Measurements from ENCODE around the gene FAM13A. TPM values are rescaled to one million over a fixed set of nuclear protein-coding genes. Genes with fewer than 3 reads are reported as not detected.

The FAM13A gene
- total and polyA plus RNA-seq, 2 of the 4 experiments (the other 2 are of a cell fraction): 13.1 to 22.0 TPM

- H4K91ac ChIP-seq (ENCODE audit: insufficient read depth, low read depth, low read length): no peak overlapping the region
- H3K9ac ChIP-seq (ENCODE audit: low read depth, low read length): no peak overlapping the region
- no peaks in the 10 kb centered on the region for H4K20me1 ChIP-seq (ENCODE audit: insufficient read depth, low read length)
- no peak overlapping the region for H2AK5ac ChIP-seq (ENCODE audit: low read depth, low read length)
- no peak overlapping the region for H2BK15ac ChIP-seq (ENCODE audit: low read depth, low read length)
- H3K14ac ChIP-seq (replicated peaks; ENCODE audit: low read depth, low read length): no peak overlapping the region
- H3K27ac ChIP-seq (ENCODE audit: insufficient read depth, low read length): no peak overlapping the region
- no peak overlapping the region for H4K8ac ChIP-seq (ENCODE audit: low read depth in 2 of 2, low read length in 2 of 2)
- no peak overlapping the region for H2BK120ac ChIP-seq (ENCODE audit: low read depth, low read length)
- H3K79me1 ChIP-seq (ENCODE audit: low read depth in 1 of 2, low read length in 2 of 2): no peaks in the 10 kb centered on the region
- H3K36me3 ChIP-seq (ENCODE audit: control insufficient read depth, insufficient read depth, low read length): no peaks in the 10 kb centered on the region
- no peak overlapping the region for H3K23ac ChIP-seq (ENCODE audit: low read depth, low read length)
- no peak overlapping the region for H3K4ac ChIP-seq (ENCODE audit: low read depth, low read length)
- no peaks in the 10 kb centered on the region for H3K4me1 ChIP-seq (ENCODE audit: control insufficient read depth, insufficient read depth, low read length)
- intact Hi-C loops (cut with micrococcal nuclease): no loop called here
- in situ Hi-C loops (cut with MboI; ENCODE audit: low sequenced_read_pairs): no loop called here
- ChIA-PET POLR2A (ENCODE audit: unreplicated experiment) (no interaction called here), CTCF (no interaction called here)
- no TSS peak for BruUV-seq (replicated peaks)
- TF ChIP-seq CTCF (conservative IDR thresholded peaks at IDR 0.05; ENCODE audit: low read depth, low read length): no peak
- TF ChIP-seq FOS (IDR thresholded peaks at IDR 0.05; ENCODE audit: low read depth, low read length): no peak
- TF ChIP-seq CHD1 (IDR thresholded peaks at IDR 0.05; ENCODE audit: low read depth, low read length): no peak
- no peak for TF ChIP-seq MAZ (IDR thresholded peaks at IDR 0.05; ENCODE audit: borderline replicate concordance, low read depth, low read length)
- no peak for TF ChIP-seq MXI1 (IDR thresholded peaks at IDR 0.05; ENCODE audit: borderline replicate concordance, low read depth, low read length)
- TF ChIP-seq RAD21 (IDR thresholded peaks at IDR 0.05; ENCODE audit: low read length): no peak
- TF ChIP-seq SMC3 (IDR thresholded peaks at IDR 0.05; ENCODE audit: low read depth, low read length): no peak
- no peak for TF ChIP-seq ELK1 (IDR thresholded peaks at IDR 0.05; ENCODE audit: borderline replicate concordance, low read depth, low read length)
- TF ChIP-seq RCOR1 (IDR thresholded peaks at IDR 0.05; ENCODE audit: insufficient replicate concordance, low read length): no peak
- TF ChIP-seq USF2 (IDR thresholded peaks at IDR 0.05; ENCODE audit: low read depth, low read length): no peak
- TF ChIP-seq POLR2A (IDR thresholded peaks at IDR 0.05; ENCODE audit: low read depth, low read length): no peak
- TF ChIP-seq BHLHE40 (IDR thresholded peaks at IDR 0.05; ENCODE audit: low read depth, low read length): no peak
- no peak for TF ChIP-seq CEBPB (IDR thresholded peaks at IDR 0.05; ENCODE audit: low read depth, low read length)
- TF ChIP-seq MAFK (IDR thresholded peaks at IDR 0.05; ENCODE audit: low read depth, low read length): no peak
- ATAC-seq (ENCODE audit: low read depth): no peak
- H3K9me1 ChIP-seq (ENCODE audit: insufficient read depth, low read length): no peaks in the 10 kb centered on the region
- H2BK5ac ChIP-seq (ENCODE audit: low read depth, low read length, poor library complexity, severe bottlenecking): no peak overlapping the region
- dilution Hi-C loops (cut with HindIII; ENCODE audit: low sequenced_read_pairs, unreplicated experiment): no loop called here
- H2BK20ac ChIP-seq (ENCODE audit: low read depth, low read length): no peak overlapping the region
- no peak overlapping the region for H3K56ac ChIP-seq (ENCODE audit: extremely low read depth, insufficient read depth, low read length)
- no peak overlapping the region for H3K4me2 ChIP-seq (ENCODE audit: low read depth, low read length)
- DNase-seq: no peak
- H3K27me3 ChIP-seq (ENCODE audit: control insufficient read depth, insufficient read depth, low read length): peaks cover 5% of the 10 kb centered on the region
- no peak overlapping the region for H3K18ac ChIP-seq (ENCODE audit: low read depth, low read length)
- H4K5ac ChIP-seq (ENCODE audit: low read depth, low read length): no peak overlapping the region
- no peak overlapping the region for H2AK9ac ChIP-seq (replicated peaks; ENCODE audit: low read depth, low read length, poor library complexity)
- no peak overlapping the region for H3K4me3 ChIP-seq (ENCODE audit: insufficient read depth, low read depth, low read length)
- H3K9me3 ChIP-seq (ENCODE audit: control insufficient read depth, insufficient read depth, low read length): no peaks in the 10 kb centered on the region
- no peak overlapping the region for H2AFZ ChIP-seq (replicated peaks; ENCODE audit: low read length, poor library complexity)
Observed at GRCh38 chr4:89067417-89067816, 10.4 kb upstream of the FAM13A start.

Data from IMR-90 (cell line).